GM21423 (cell line): ENCODE measurements around the gene SUN5.
"Not testable (repeated sequence)": the region's sequence is repeated elsewhere in the genome, so short reads cannot be mapped to it uniquely, and the experiment has no call there.

Source experiments
- ATAC-seq: cut with Tn5 transposase; IDR thresholded peaks from one replicate; pipeline ENCODE4 v1.9.1; 2021; ENCODE audit warnings: mild to moderate bottlenecking, moderate library complexity; ENCODE audit not compliant: unreplicated experiment

Gene SUN5

DNA sequence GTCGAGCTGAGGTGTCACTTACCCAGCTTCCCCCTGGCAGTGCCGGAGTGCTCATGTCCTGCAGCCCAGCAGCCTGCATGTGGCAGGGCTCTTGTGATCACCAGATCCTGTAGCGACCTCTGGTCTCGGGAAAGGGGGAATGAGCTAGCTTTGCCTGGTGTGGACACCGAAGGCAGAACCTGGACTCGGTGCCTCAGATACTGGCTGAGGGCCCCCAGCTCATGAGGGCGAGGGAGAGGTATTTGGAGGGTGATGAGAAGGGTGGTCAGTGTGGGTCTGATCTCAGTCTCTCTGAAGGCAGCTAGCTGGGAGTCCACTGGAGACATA lies 26.3 kb downstream of the SUN5 start:
- no peak for ATAC-seq

DNA sequence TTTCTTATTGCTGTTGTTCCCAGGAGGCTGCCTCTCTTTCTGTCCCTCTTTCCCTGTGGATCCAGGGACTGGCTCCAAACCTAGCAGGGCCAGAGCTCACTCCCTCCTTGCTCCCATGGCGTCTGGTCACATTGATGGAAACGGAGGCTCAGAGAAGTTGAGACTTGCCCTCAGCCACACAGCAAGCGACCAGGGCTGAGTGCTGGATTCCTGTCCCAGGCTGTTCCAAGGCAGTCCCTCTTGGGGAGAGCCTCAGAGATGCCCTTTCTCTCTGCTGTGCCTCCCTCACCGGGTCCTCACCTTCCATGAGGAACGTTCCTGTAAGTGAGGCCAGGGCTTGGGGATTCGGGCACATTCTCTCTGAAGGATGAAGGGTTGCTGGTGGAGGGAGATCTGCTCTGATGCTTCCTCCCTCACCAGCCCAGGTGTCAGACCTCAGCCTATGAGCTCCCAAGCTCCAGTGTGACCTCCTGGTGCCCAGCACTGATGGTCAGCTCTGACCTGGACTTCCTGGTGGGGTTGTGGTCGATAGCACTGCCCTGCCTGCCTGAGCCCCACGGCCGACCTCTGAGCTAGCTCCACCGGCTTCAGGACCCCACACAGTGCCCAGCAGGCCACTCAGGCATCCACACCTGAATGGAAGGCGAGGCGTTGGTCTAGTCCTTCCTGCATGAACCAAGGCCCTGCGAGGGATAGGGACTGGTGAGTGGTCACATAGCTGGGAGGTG lies 26.8 kb downstream of the SUN5 start:
- no peak for ATAC-seq

DNA sequence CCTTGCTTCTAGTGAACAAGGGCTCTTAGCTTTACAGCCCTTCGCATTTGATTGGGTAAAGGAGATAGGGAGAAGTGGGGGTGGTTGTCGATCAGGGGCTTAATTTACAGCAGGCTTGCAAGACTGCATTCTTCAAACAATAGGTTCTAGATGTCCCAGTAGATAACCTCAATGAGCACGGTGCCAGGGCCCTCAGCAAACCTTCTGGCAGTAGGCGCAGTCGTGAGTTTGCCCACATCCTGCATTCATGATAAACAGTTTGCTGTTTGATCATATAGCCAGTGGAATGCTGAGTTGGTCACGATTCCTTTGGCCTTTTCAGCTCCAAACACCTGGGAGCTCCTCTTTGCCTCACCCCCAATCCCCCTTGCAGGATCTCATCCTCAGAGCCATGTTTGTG lies 27.5 kb downstream of the SUN5 start:
- ATAC-seq: no peak

DNA sequence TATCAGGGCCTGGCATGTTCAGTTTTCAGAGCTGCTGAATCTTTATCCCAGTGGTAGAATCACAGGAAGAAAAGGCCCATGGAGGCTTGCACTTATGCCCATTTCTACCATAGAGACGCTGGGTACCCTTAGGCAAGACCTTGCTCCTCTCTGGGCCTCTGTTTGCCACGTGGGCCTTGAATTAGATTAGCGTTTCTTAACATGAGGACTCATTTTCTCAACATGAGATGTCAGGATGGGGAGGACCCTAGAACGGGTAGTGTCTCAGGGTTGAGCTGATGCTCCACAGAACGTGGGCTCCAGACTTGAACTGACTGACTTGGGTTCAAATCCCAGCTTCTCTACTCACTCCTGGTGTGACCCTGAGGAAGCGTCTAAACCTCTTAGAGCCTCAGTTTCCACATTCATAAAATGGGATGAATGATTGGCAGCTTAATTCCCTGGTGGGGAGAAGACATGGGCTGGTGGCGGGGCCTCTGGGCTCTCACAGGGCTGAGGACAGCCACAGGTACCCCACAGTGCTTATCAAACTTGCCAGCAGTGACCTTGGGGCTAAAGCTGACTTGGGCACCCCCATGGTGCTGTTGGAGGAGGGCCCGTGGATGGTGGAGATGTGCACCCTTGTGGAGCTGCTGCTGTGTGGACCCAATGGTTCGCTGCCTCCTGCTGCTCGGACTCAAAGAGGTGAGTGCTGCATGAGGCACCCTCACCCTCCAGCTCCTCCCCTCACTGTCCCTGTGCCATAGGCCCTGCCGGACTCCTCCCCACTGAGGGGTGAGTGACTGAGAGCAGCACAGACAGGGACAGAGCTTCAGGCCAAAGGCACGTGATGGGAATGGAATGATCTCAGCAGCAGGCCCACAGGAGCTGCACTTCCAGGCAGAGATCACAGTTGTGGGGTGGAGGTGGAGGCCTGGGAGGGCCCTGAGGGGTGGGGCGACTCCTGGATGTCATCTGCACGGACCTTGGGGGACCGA lies 28.2 kb downstream of the SUN5 start:
- ATAC-seq: no peak

GRCh38 chr20:32975121-32975520 lies 29.1 kb downstream of the SUN5 start:
- ATAC-seq: not testable (repeated sequence)

DNA sequence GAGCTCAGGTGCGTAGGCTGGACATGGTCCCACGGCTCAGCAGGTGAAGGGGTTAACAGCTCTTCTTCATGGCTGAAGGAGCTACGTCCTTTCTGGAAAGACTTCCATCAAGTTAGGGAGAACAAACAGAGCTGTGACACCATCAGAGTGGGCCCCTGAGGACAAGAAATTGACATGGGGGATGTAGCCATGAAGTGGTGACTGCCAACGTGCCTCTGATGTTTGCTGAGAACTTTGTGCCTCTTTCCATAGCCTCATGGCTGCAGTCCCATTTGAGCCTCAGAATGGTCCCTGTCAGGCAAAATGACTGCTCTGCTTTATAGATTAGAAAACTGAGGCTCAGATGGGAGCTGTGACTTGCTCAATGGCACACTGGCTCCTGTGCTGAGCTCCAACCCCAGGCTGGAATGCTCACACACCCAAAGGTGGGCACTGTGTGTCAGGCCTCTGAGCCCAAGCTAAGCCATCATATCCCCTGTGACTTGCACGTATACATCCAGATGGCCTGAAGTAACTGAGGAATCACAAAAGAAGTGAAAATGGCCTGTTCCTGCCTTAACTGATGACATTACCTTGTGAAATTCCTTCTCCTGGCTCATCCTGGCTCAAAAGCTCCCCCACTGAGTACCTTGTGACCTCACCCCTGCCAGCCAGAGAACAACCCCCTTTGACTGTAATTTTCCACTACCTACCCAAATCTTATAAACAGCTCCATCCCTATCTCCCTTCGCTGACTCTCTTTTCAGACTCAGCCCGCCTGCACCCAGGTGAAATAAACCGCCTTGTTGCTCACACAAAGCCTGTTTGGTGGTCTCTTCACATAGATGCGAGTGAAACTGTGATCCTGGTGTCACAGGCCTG lies 29.8 kb downstream of the SUN5 start:
- not testable (repeated sequence) for ATAC-seq

GRCh38 chr20:32973077-32973717 lies 31.0 kb downstream of the SUN5 start:
- no peak for ATAC-seq

GRCh38 chr20:32972181-32973076 lies 31.8 kb downstream of the SUN5 start:
- peak; percentile 81 for ATAC-seq

GRCh38 chr20:32971703-32972161 lies 32.5 kb downstream of the SUN5 start:
- peak; percentile 30 for ATAC-seq

DNA sequence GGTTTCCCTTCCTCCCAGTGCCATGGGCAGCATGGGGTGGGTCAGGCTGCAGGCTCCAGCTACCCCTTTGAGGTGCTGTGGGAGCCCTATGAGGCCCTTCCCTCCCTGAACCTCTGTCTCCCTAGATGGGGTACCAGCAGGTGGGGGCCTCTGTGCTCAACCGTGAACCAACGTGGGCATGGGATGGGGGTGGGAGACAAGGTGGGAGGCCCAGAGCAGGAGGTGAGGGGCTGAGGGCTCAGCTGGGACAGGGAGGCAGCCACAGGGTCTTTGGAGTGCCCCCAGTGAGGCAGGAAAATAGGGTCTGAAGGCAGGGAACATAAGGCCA lies 33.3 kb downstream of the SUN5 start:
- no peak for ATAC-seq

- no peak for ATAC-seq
Observed at GRCh38 chr20:32970115-32970972, 33.9 kb downstream of the SUN5 start.

DNA sequence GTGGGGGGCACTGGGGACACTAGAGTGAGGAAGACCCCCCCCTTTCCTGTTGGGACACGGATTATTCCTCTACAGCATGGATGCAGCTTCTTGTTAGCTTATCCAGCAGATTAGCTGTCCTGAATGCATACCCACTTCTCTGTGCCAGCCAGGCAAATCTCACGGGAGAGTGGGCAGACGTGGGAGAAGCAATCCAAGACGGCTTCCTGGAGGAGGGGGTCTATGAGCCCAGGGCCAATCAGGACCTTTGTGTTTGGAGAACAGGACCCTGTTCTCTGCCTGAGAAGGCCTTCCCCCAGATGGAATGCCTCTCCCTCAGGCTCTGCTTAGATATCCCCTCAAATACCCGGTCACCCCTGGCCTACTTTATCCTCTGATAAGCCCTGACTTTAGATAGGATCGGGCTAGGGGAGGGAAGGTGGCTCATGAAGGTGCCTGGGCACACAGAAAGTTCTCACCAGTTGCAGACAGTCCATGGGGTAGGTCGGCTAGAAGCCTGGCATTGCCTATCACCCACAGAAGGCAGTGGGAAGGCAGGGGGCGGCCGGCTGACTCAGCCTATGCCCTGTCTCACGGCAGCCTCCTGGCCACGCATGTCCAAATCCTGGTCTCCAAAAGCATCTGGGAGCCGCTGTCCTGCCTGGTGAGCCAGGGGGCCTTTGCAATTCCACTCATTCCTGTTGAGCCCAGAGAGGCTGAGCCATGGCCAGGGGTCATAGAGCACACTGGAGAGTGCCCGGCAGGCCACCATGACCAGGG lies 34.7 kb downstream of the SUN5 start:
- ATAC-seq: no peak

DNA sequence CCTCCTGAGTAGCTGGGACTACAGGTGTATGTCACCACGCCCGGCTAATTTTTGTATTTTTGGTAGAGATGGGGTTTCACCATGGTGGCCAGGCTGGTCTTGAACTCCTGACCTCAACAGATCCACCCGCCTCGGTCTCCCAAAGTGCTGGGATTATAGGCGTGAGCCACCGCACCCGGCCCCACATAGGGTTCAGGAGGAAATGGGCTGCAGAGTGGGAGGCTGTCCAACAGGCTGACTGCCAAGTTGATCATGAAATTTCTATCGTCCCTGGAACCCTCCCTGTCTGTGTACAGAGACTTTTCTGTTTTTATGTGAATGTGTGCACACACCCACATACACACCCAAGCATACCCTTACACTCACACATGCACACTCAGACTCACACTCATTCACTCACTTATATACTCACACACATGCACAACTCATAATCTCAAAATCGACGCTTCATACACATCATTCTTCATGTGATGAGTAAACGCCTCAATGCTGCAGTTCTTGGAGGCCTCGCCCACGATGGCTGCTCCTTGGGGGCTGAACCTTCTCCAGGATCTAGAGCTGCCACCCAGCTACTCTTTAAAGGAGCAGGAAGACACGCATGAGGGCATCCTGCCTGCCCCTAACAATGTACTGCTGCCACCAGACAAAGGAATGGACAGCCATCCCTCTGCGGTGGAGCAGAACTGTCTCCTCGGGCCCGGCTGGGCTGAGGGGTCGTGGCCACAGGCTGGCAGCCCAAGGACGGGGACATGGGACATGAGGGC lies 35.6 kb downstream of the SUN5 start:
- ATAC-seq: no peak

- ATAC-seq: no peak
Observed at GRCh38 chr20:32967961-32968457, 36.2 kb downstream of the SUN5 start.

- no peak for ATAC-seq
Observed at GRCh38 chr20:32966881-32967781, 37.1 kb downstream of the SUN5 start.

DNA sequence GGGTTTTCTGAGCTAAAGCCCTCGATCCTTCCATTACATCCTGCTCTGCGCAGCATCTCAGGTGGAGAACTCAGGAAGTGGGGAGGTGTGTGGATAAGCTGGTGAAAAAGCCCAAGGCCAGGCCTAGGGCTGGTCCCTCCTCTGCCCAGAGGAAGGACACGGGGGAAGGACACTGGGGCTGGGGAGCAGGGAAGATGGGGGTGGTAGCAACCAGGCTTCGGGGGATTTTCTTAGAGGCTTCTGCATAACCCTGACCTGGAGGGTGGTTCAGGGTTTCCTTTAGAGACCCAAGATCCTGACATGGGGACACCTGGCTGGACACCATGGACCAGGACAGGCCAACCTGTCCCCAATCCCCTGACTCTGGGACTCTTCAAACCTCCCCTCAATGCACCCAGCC lies 37.9 kb downstream of the SUN5 start:
- no peak for ATAC-seq
